Measurements from ENCODE around the gene RPS2.

Gene RPS2

GRCh38 chr16:1978476-1979120 lies 14.0 kb upstream of the RPS2 start:
- ChIA-PET POLR2A (ENCODE audit: low non-redundant PET) (interaction anchor here (0.8 kb wide), 1 partner anchor 13 kb away, joined by 5 read pairs; the partner anchor contains the start of gene RPS2), CTCF (no interaction called here)
- no peak for TF ChIP-seq CTCF (conservative IDR thresholded peaks at IDR 0.05; ENCODE audit: low read depth)
- no peak for DNase-seq (ENCODE audit: low spot score)
- peak overlapping the region; percentile 74 for H3K27ac ChIP-seq

DNA sequence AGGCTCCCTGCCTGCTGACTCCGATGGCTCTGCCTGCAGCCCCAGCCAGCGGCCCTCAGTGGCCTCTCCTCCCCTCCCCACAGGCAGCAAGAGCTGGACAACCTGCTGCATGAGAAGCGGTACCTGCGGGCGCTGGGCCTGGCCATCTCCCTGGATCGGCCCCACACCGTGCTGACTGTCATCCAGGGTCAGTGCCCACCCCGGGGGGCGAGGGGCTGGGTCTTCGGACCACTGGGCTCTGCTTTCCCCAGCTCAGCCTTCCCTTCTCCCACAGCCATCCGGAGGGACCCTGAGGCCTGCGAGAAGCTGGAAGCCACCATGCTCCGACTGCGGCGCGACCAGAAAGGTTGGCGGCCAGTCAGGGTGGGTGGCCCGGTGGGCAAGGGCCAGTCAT lies 13.2 kb upstream of the RPS2 start:
- peak overlapping the region; percentile 74 for H3K27ac ChIP-seq
- DNase-seq (ENCODE audit: low spot score) = no peak
- ChIA-PET POLR2A (ENCODE audit: low non-redundant PET) (no interaction called here), CTCF (interaction anchor here (0.6 kb wide), 1 partner anchor 57 kb away, joined by 3 read pairs; no protein-coding TSS in a partner anchor)
- no peak for TF ChIP-seq CTCF (conservative IDR thresholded peaks at IDR 0.05; ENCODE audit: low read depth)

DNA sequence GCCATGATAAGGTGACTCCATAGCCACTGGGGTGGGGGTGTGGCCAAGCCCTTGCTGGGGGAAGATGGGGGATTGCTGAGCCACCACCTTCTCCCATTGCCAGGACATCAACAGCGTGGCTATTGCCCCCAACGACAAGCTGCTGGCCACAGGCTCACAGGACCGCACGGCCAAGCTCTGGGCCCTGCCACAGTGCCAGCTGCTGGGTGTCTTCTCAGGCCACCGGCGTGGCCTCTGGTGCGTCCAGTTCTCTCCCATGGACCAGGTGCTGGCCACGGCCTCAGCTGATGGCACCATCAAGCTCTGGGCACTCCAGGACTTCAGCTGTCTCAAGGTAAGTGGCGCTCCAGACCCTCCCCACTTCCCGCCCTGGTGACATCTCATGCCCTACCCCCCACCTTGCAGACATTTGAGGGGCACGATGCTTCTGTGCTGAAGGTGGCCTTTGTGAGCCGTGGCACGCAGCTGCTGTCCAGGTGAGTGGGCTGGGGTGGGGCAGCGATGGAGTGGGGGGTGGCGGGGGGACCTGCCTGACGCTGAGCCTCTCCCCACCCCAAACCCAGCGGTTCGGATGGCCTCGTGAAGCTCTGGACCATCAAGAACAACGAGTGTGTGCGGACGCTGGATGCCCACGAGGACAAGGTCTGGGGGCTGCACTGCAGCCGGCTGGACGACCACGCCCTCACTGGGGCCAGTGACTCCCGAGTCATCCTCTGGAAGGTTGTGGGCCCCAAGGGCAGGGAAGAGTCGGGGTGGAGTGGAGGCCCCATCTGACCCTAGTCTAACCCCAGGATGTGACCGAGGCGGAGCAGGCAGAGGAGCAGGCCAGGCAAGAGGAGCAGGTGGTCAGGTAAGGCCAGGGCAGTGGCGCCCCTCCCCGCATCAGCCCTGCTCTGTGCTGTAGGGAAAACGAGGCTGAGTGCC lies 12.6 kb upstream of the RPS2 start:
- ChIA-PET POLR2A (ENCODE audit: low non-redundant PET) (interaction anchor here (0.6 kb wide), 1 partner anchor 160 kb away, joined by 3 read pairs; no protein-coding TSS in a partner anchor), CTCF (interaction anchor here (0.6 to 0.8 kb wide), 2 partner anchors 7 to 56 kb away, joined by 3 read pairs; no protein-coding TSS in a partner anchor)
- peak overlapping the region; percentile 74 for H3K27ac ChIP-seq
- no peak for TF ChIP-seq CTCF (conservative IDR thresholded peaks at IDR 0.05; ENCODE audit: low read depth)
- no peak for DNase-seq (ENCODE audit: low spot score)

DNA sequence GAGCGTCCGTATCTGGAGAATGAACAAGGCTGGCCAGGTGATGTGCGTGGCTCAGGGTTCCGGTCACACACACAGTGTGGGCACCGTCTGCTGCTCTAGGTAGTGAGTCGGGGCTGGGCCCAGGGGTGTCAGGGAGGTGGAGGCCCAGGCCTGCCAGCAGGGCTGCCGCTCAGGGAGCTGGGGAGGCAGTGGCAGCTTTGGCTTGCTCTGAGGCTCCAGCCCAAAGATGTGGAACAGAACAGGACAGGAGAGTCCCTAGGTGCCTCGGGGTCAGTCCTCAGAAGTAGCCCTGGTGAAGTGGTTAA lies 11.5 kb upstream of the RPS2 start:
- DNase-seq (ENCODE audit: low spot score) = no peak
- CTCF ChIA-PET = interaction anchor here (0.6 to 0.8 kb wide), 2 partner anchors 9 to 48 kb away, joined by 3 read pairs; no protein-coding TSS in a partner anchor
- peak overlapping the region; percentile 74 for H3K27ac ChIP-seq
- no peak for TF ChIP-seq CTCF (conservative IDR thresholded peaks at IDR 0.05; ENCODE audit: low read depth)
- POLR2A ChIA-PET (ENCODE audit: low non-redundant PET) = interaction anchor here (0.6 kb wide), 1 partner anchor 9 kb away, joined by 3 read pairs; the partner anchor contains the start of gene RNF151

GRCh38 chr16:1975432-1976215 lies 11.0 kb upstream of the RPS2 start:
- ChIA-PET POLR2A (ENCODE audit: low non-redundant PET) (no interaction called here), CTCF (interaction anchor here (0.6 kb wide), 1 partner anchor 47 kb away, joined by 3 read pairs; no protein-coding TSS in a partner anchor)
- no peak for TF ChIP-seq CTCF (conservative IDR thresholded peaks at IDR 0.05; ENCODE audit: low read depth)
- DNase-seq (ENCODE audit: low spot score) = no peak
- peak overlapping the region; percentile 74 for H3K27ac ChIP-seq

Data from RWPE1 (cell line).